ENCODE measurements around the gene MGAT4C.

MGAT4C gene

DNA sequence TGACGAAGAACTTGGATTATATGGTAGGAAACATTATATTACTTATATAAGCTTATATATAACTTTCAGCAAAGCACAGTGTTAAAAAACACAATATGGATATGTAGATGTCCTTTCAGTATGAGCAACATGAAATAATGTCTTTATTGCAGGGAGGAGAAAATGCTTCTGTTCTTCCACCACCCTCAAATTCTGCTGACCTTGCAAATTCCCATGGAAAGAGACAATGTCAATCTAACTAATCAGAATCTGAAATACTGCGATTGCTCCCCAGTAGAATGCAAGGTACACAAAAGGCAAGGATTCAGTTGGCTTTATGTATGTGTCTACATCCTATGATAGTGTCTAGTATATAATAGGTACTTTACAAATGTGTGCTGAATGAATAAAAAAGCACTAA is 26.4 kb downstream of the MGAT4C start:
- no peak for DNase-seq (ENCODE audit: low read depth)

DNA sequence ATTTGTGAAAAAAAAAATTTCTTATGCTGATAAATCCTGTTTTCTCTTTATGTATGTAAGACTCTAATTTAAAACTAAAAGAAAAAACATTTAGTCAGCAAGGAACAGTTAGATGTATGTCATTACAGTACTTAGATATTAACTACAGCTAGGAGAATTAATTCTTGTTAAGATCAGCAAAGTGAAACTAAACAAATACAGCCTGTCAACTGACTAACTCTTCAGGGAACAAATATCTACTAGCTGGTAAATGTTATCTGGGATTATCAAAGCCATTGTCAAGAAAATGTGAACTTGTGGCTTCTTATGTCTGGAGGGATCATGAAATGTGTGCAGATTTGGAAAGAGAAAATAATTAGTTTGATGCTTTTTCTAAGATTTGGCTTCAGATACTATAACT is 27.5 kb downstream of the MGAT4C start:
- no peak for DNase-seq (ENCODE audit: low read depth)

DNA sequence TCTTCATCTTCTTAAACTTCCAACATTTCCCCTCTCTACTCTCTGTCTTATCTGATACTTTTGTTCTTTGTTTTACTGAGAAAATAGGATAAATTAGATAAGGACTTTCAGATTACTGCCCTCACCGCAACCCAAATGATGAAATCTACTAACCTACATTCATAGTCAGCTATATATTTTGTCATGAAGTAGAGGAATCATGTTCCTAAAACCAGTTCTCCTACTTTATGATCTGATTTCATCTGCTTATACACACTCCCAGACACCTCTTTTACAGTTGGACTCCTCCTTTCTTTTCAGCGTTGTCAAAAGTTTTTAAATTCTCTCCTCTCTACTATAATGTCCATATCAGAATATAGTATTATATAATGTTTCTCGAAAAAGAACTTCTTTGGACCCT is 29.7 kb downstream of the MGAT4C start:
- no peak for DNase-seq (ENCODE audit: low read depth)

DNA sequence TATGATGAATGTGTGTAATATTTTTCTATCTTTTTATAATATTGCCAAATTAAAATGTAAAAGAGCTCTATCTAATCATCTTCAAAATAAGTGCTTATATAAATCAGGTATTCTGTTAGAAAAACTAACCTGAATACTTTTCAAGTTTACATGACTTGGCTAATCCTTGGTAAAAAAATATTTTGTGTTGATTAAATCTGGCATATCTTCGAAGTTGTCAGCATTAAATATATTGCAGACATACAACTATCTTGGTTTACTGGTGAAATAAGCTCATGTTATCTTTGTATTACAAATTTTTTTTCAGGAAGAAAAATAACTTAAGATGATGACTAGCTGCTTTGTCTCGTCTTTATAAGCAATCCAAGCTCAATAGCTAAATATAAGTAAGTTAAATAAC is 39.6 kb downstream of the MGAT4C start:
- DNase-seq (ENCODE audit: low read depth), result no peak

DNA sequence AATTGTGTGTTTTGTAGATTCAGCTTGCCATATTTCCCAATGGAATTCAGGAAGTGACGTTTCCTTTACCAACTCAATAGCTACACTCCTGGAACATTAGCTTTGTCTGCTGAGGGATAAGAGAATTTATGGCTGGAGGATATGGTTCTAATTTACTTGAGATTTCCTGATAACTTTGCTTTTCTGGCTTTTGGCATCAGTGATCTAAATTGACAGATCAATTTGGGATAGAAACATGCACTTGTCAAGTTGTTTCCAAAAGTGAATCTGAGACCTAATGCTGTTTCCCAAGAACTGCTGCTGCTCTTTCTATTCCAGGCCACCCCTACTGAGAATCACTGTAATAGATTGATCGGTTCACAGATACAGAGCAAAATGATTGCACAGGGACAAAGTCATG is 43.2 kb downstream of the MGAT4C start:
- DNase-seq (ENCODE audit: low read depth), result no peak

DNA sequence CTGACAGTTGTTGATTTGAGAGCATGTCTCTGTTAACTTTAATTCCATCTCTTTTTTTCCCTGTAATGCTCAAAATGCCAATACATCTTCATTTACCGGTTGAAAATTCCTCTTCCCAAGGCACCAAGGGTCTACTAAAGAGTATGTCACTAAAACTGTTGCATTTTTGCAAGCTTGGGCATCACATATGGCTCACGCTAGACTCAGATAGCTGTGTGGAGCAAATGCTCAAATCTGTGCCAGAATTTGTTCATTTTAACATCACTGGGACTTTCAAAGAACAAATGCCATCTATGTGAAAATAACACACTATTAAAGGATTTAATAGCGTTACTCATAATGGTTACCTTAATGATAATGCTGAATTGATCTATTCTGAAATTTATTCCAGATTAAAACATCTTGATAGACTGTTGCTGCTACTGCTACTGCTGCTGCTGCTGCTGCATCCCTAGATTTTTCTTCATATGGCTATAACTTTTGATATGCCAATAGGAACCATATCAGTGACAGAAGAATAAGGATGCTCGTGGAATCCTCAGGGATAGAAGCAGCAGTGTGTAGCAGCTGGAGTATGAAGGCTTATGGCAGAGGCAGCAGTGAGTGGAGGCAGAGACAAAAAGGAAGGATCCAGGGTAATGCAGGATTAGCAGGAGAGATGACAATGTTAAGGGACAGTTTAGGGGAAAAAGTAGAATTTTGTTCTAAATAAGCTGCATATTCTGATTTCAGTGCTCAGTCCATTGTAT is 57.3 kb downstream of the MGAT4C start:
- no peak for DNase-seq (ENCODE audit: low read depth)

DNA sequence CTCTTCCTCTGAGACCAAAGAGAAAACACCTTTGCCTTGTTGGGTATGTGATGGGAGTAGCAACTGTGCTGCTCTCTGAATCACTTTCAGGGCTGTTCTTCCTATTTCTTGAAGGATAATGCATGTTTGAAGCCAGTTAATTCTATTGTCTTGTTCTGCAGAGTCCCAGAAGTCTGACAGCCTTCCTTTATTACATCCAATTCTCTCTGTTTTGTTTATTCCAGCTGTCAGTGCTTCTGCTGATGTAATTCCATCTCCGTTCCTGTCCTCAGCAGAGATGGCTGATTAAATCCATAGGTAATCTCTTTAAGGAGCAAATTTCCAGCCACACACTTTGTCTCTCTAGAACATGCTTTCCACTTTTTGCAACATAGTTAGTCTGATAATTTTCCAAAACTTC is 59.7 kb downstream of the MGAT4C start:
- DNase-seq (ENCODE audit: low read depth), result no peak

DNA sequence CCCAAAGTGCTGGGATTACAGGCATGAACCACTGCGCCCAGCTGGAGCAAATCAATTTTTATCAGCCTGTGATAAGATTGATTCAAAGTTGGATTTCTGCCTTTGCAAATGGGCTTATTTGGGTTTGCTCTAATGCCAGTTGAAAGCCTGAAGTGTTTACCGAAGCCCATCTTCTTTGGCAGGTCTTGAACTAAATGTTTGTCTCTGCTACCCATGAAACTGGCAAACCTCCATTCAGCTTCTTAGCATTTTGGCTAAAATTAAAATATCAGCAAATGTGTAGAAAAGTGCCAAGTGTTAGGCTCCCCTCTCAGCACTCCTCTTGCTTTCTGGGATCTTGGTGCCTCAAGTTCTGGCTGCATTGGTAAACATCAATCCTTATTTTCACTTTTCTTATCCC is 61.5 kb downstream of the MGAT4C start:
- no peak for DNase-seq (ENCODE audit: low read depth)

DNA sequence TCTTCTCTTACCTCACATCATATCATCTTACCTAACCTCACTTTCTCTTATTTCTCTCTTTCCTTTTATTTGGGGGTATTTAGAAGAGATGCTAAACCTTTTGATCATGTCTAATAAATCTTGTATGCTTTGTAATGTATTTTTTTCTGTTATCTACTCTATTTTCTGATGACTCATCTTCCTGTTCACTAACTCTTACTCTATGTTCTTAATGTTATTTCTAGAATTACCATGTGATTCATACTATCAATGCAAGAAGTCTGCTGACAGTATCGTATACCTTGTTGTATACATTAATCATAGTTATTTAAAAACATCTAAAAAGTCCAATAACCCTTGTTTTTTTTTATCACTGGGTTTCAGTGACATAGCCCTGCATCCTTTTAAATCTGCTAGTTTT is 62.3 kb downstream of the MGAT4C start:
- no peak for DNase-seq (ENCODE audit: low read depth)

DNA sequence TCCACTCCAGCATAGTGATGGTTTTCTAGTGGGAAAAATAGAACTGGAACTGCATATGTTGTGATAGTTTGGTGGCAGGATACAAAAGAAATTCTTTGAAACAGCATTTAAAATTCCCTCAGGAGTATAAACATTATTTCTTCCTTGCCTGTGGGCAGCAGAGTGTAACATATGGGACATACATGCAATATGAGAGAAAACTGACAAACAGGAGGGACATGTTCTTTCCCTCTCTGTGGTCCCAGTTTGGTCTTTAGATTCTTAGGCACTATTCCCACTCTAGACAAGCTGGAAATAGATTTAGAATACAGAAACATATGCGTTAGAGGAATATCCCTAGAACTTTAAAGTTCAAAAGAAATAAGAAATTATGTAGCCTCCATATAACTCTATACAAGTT is 68.0 kb downstream of the MGAT4C start:
- DNase-seq (ENCODE audit: low read depth), result no peak

DNA sequence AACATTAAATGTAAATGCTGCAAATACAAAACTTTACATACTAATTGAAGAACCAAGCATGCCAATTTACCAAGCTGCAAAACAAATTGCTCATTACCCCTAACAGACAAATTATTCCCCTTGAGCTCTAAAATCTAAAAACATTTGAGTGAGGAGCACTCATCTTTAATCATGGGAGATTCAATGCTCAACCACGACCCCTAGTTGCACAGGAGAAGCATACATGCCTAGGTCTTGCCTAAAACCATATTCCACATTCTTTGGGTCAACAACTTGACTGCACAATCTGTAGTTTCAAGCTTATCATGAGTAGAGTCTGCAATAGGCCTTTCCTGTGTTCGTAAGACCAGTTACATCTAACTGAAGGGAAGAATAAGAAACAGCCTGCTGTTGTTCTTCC is 69.7 kb downstream of the MGAT4C start:
- DNase-seq (ENCODE audit: low read depth), result no peak

DNA sequence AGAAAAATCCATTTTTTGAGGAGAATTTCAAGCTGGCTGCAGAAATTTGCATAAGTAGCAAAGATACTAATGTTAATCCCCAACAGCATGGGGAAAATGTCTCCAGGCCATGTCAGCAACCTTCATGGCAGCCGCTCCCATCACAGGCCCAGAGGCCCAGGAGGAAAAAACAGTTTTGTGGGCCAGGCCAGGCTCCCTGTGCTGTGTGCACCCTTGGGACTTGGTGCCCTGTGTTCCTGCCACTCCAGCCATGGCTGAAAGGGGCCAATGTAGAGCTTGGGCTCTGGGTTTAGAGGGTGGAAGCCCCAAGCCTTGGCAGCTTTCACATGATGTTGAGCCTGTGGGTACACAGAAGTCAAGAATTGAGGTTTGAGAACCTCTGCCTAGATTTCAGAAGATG is 76.3 kb downstream of the MGAT4C start:
- DNase-seq (ENCODE audit: low read depth), result no peak

DNA sequence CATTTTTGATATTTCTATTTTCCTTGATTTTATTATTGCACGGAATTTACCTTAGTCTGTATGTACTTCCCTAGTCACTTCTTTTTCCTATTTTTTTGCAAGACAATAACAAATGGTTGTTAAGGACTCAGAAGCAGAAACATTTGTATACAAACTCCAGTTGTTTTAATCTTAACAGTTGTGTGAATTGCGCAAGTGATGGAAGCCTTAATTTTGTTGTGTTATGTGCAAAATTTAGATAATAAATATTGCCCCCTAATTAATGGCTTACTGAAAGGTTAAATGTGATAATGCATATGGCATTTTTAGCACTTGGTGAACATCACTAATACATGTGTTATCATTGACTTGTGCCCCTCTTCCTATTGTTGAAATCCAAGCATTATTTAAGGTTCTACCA is 82.0 kb downstream of the MGAT4C start:
- no peak for DNase-seq (ENCODE audit: low read depth)

DNA sequence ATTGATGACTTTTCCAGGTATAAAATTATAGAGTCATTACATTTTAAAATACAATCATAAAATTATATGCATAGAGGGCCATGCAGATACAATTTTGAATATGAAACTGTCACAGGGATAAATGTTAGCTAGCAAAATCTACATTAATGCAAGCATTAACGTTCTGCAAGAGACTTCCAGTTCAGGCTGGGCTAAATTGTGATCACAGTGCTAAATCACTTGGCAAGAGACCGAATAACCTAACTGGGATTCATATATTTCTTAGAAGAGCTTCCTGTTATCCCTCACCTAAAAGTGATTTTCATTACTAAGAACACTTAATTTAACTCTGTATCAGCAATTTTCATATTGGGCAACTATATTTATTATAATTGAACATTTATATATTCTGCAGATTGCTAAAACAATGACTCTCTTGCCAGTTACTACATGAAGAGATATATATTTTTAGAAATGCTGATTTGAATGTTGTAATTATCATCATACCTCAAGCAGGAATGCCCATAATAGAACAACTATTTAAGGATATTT is 83.2 kb downstream of the MGAT4C start:
- no peak for DNase-seq (ENCODE audit: low read depth)

DNA sequence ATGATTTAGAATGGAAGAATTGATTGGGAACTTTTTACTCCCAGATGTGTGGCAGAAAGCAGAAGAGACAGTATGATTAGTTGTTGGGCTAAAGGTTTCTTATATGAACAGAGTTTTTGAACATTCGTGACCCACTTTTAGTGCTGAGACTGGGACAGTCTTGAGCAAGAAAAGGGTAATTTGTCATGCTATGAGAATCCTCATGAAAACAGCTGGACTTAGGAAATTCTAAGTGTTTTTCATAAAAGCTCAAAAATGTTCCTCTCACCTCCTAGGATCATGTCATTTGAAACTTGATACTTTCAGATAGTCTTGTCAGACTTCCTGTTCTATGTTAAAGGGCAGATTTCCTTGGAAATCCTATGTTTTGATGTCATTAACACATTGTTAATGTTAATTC is 86.1 kb downstream of the MGAT4C start:
- no peak for DNase-seq (ENCODE audit: low read depth)

DNA sequence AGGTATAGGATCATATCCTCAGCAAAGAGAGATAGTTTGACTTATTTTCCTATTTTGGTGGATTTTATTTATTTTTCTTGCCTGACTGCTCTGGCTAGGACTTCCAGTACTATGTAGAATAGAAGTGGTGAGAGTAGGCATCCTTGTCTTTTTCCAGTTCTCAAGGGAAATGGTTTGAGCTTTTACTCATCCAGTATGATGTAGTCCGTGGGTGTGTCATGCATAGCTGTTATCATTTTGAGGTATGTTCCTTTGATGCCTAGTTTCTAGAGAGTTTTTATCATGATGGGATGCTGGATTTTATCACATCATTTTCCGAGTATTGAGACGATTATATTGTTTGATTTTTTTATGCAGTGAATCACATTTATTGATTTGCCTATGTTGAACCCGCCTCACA is 97.2 kb downstream of the MGAT4C start:
- no peak for DNase-seq (ENCODE audit: low read depth)

DNA sequence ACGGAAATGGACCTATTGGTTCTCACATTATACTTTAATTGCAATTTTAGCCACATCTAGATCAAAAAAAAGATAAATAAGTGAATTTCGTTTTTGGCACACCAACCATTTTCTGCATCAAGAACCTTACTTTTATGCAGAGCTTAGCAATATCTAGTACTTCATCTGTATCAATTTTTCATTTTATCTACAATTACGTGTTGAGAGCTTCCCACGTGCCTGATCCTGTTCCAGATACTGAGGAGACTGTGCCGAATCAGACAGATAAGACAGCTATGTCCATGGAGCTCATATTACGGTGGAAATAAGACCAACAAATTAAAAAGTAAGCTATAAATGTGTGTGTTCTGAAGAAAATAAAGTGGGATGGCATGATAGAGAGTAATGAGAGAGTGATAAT is 101.6 kb downstream of the MGAT4C start:
- no peak for DNase-seq (ENCODE audit: low read depth)

DNA sequence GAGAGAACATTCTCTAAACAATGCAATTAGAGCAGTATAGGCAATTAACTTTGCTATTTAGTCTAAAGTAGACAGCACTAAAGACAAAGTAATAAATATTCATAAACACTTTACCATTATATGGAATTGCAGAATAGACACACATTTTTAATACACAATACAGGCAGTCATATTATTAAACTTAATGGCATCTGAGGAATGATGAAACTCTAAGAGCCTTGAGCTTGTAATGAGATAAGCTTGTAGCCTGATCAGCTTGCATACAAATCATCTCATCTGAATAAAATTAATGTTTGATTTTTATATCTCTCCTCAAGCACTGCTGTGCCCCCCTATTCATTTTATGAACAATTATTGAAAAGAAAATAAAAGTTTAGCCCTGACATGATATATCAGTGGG is 107.6 kb downstream of the MGAT4C start:
- no peak for DNase-seq (ENCODE audit: low read depth)

DNA sequence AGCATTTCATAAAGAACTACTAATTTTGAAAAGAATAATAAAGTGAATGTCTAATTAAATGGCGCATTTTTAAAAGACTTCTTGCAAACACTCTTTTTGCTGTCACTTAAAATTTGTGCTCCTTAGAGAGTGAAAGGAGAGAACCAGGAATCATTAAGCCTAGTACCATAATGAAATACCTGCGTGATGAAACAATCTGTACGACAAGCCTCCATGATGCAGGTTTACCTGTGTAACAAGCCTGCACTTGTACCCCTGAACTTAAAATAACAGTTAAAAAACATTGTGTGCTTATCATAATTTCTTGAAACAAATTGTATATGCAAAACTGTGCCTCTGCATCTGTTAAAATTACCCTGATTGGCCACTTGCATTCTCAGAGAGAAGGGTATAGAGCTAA is 108.1 kb downstream of the MGAT4C start:
- DNase-seq (ENCODE audit: low read depth), result no peak

DNA sequence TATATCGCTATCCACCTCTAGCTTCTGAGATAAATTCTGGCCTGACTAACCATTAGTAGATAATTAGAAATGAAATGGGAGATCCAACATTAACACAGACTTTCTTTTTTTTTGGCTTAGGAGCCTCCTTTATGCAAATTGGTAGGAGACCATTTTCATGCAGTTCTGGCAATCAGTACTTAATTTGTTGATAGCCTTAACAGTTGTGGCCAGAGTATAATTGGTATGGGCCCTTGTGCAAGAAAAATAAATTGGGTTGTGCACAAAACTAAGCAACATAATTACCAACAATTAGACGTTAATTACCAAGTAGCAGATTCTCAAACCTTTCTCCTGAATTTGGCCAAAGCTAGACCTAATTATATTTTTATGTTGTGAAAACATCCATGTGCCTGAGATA is 111.0 kb downstream of the MGAT4C start:
- DNase-seq (ENCODE audit: low read depth), result no peak

DNA sequence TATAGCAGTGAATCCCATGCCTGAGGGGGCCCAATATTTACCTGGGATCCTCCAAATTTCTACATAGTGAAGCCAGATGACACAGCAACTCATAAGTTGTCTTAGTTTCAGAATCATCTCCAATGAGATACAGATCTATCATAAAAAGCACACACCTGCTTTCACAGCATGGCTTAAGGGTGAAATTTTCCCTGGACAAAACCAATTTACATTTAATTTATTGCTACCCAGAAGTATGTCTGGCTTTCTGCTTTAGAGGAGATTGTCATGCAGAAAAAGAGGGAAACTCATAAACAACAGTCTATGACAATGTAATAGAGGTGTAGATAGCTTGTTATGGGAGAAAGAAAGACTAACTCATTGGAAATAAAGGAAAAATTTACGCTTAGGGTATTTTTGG is 113.0 kb downstream of the MGAT4C start:
- no peak for DNase-seq (ENCODE audit: low read depth)

DNA sequence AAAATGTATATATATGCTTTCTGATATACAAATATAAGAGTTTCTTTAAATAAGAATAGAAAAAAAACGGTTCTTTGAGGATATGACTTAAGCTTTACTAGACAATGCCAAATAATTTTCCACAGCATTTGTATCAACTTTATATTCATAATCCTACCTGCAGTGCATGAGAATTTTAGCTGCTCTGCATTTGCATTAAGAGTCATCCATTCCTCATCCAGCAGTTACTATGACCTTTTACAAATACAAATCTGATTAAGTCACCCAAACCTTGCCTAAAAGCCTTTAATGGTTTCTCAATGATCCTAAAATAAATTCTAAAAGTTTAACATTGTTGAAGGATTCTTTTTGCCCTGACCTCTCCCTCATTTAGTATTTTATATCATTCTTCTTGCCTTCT is 116.5 kb downstream of the MGAT4C start:
- no peak for DNase-seq (ENCODE audit: low read depth)

DNA sequence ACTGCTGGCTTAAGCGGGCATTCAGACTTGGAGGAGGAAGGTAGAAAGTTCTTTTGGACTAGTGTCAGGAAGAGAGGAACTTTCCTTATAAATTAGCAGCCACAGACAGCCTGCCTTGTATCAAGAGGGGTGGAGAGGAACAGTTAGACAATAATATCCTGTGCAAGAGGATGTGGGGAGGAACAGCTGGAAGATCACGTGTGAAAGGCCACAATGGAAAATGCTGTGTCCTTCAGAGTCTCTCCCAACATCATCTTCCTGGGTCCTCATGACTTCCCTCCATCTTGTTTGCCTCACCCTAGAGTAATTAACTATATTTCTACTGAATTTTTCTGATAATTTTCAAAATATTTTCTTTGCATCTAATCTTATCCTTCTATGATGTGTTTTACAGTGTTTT is 117.4 kb downstream of the MGAT4C start:
- DNase-seq (ENCODE audit: low read depth), result no peak

DNA sequence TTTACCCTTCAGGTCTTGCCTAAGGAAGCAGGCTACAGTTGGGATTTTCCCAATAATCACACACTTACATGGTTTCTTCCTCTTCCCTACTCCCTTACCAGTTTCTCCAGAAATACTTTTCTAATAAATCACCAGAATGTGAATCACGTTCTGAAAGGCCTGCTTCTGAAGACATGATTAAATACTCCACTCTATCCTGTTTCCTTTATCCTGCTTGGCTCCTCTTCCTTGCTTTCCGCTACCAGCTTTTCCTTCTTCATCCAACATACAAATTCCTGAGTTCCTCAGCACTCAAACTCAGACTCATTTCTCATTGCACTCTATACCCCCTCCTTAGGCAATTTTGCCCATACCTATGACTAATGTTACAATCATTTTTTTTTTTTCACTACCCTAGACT is 118.3 kb downstream of the MGAT4C start:
- DNase-seq (ENCODE audit: low read depth), result no peak

DNA sequence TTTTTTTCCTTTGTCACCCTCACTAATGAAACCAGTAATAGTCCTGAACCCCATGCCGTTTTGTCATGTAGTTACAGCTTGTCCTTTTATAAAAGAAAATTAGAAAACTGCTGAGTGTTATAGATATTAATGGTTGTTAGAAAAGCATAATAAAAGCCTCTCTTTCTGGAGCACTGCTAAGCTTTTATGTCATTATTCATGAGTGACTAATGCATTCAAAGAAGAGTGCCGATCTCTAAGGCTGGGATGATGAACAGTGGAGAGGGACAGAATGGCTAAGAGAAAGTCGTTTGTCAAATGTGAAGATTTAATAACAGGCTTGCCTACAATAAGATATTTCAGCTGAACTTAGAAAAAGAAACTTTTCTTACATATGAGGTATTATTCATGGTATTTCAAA is 121.6 kb downstream of the MGAT4C start:
- DNase-seq (ENCODE audit: low read depth), result no peak
